IMR-90 (cell line): ENCODE results near the gene PITPNC1. TPM values are rescaled to one million over a fixed set of nuclear protein-coding genes. Genes with fewer than 3 reads are reported as not detected.
"Not testable (repeated sequence)": the region's sequence is repeated elsewhere in the genome, so short reads cannot be mapped to it uniquely, and the experiment has no call there.

Experiments used
- ATAC-seq: fragments of 200-7000 bp; cut with Tn5 transposase; 2 replicates; pipeline ENCODE4 v1.9.1; 2020; ENCODE audit warnings: low read depth, mild to moderate bottlenecking, moderate library complexity
- BruUV-seq: library from RNA; stranded (reverse); fragments of 400-500 nt; replicated peaks from 2 replicates; lab custom pipeline; 2021; lab: Mats Ljungman, UMichigan
- CTCF ChIA-PET: fragments of 300-600 bp; formaldehyde crosslinking; extraction: SDS; loops from one replicate; lab custom pipeline; 2021; ENCODE audit warnings: antibody characterized with exemption; lab: Yijun Ruan, JAX
- POLR2A ChIA-PET: fragments of 300-600 bp; sonication (Branson Sonifier 250); formaldehyde crosslinking; loops from one replicate; lab custom pipeline; 2022; ENCODE audit warnings: antibody characterized with exemption; ENCODE audit not compliant: unreplicated experiment; lab: Charles Lee
- DNase-seq: peaks from one replicate; pipeline ENCODE4 v3.0.0; 2013
- H2AFZ ChIP-seq: replicated peaks from 2 replicates; pipeline ENCODE3; 2013; ENCODE audit warnings: low read length, mild to moderate bottlenecking; ENCODE audit not compliant: poor library complexity
- H2AK5ac ChIP-seq: 2 replicates; pipeline ENCODE4 v1.6.1; 2013; ENCODE audit warnings: low read depth, low read length, inconsistent platforms
- H2AK9ac ChIP-seq: replicated peaks from 2 replicates; pipeline ENCODE3; 2013; ENCODE audit warnings: mild to moderate bottlenecking, low read depth, low read length, moderate library complexity; ENCODE audit not compliant: poor library complexity
- H2BK120ac ChIP-seq: 2 replicates; pipeline ENCODE4 v1.6.1; 2013; ENCODE audit warnings: low read depth, low read length, inconsistent platforms
- H2BK15ac ChIP-seq: 3 replicates; pipeline ENCODE4 v1.6.1; 2013; ENCODE audit warnings: low read depth, low read length, inconsistent platforms
- H2BK20ac ChIP-seq: 2 replicates; pipeline ENCODE4 v1.6.1; 2013; ENCODE audit warnings: low read depth, mild to moderate bottlenecking, inconsistent platforms, low read length, moderate library complexity
- H2BK5ac ChIP-seq: 2 replicates; pipeline ENCODE4 v1.6.1; 2013; ENCODE audit warnings: mild to moderate bottlenecking, low read depth, low read length, inconsistent platforms; ENCODE audit not compliant: poor library complexity, severe bottlenecking
- H3K14ac ChIP-seq: replicated peaks from 2 replicates; pipeline ENCODE4 v1.6.1; 2013; ENCODE audit warnings: low read depth, low read length, inconsistent platforms
- H3K18ac ChIP-seq: 2 replicates; pipeline ENCODE4 v1.6.1; 2013; ENCODE audit warnings: low read depth, low read length, control low read depth
- H3K23ac ChIP-seq: 2 replicates; pipeline ENCODE4 v1.6.1; 2013; ENCODE audit warnings: low read depth, low read length, inconsistent platforms
- H3K27ac ChIP-seq: 2 replicates; pipeline ENCODE4 v1.5.1; 2013; ENCODE audit warnings: mild to moderate bottlenecking, control low read depth, low read length; ENCODE audit not compliant: insufficient read depth
- H3K27me3 ChIP-seq: 2 replicates; pipeline ENCODE4 v1.6.1; 2013; ENCODE audit warnings: low read length; ENCODE audit not compliant: control insufficient read depth, insufficient read depth
- H3K36me3 ChIP-seq: 2 replicates; pipeline ENCODE4 v1.6.1; 2013; ENCODE audit warnings: low read length, mixed read lengths; ENCODE audit not compliant: control insufficient read depth, insufficient read depth
- H3K4ac ChIP-seq: 2 replicates; pipeline ENCODE4 v1.6.1; 2013; ENCODE audit warnings: low read depth, low read length, inconsistent platforms
- H3K4me1 ChIP-seq: 2 replicates; pipeline ENCODE4 v1.6.1; 2013; ENCODE audit warnings: low read length, mixed read lengths; ENCODE audit not compliant: control insufficient read depth, insufficient read depth
- H3K4me2 ChIP-seq: 2 replicates; pipeline ENCODE4 v1.6.1; 2013; ENCODE audit warnings: low read depth, mild to moderate bottlenecking, control low read depth, low read length, moderate library complexity
- H3K4me3 ChIP-seq: 2 replicates; pipeline ENCODE4 v1.5.1; 2013; ENCODE audit warnings: low read depth, mild to moderate bottlenecking, control low read depth, low read length, moderate library complexity; ENCODE audit not compliant: insufficient read depth
- H3K56ac ChIP-seq: 2 replicates; pipeline ENCODE4 v1.6.1; 2013; ENCODE audit warnings: low read length, inconsistent platforms; ENCODE audit not compliant: insufficient read depth; ENCODE audit errors: extremely low read depth
- H3K79me1 ChIP-seq, 2 experiments: 2 replicates each; pipeline ENCODE4 v1.6.1; 2013; ENCODE audit warnings: low read length in 2 of 2, inconsistent platforms in 1 of 2, low read depth in 1 of 2
- H3K9ac ChIP-seq: 2 replicates; pipeline ENCODE4 v1.6.1; 2013; ENCODE audit warnings: low read depth, low read length, control low read depth
- H3K9me1 ChIP-seq: 2 replicates; pipeline ENCODE4 v1.6.1; 2013; ENCODE audit warnings: low read length, inconsistent platforms; ENCODE audit not compliant: insufficient read depth
- H3K9me3 ChIP-seq: 2 replicates; pipeline ENCODE4 v1.6.1; 2013; ENCODE audit warnings: low read length; ENCODE audit not compliant: control insufficient read depth, insufficient read depth
- H4K20me1 ChIP-seq: 2 replicates; pipeline ENCODE4 v1.6.1; 2013; ENCODE audit warnings: low read length, inconsistent platforms; ENCODE audit not compliant: insufficient read depth
- H4K5ac ChIP-seq: 2 replicates; pipeline ENCODE4 v1.6.1; 2013; ENCODE audit warnings: mild to moderate bottlenecking, low read depth, low read length, control low read depth
- H4K8ac ChIP-seq, 2 experiments: 2 replicates each; pipeline ENCODE4 v1.6.1; 2013; ENCODE audit warnings: low read depth in 2 of 2, low read length in 2 of 2, control low read depth in 1 of 2, inconsistent platforms in 1 of 2
- H4K91ac ChIP-seq: 2 replicates; pipeline ENCODE4 v1.6.1; 2013; ENCODE audit warnings: low read depth, low read length, inconsistent platforms; ENCODE audit not compliant: insufficient read depth
- BHLHE40 ChIP-seq: fragments of 150-350 bp; IDR thresholded peaks from 2 replicates; pipeline ENCODE4 v1.6.1; 2016; ENCODE audit warnings: mild to moderate bottlenecking, low read depth, low read length
- CTCF ChIP-seq: conservative IDR thresholded peaks from 2 replicates; pipeline ENCODE4 v1.5.1; 2012; ENCODE audit warnings: mild to moderate bottlenecking, low read depth, low read length, improper control_type of control experiment
- MXI1 ChIP-seq: IDR thresholded peaks from 2 replicates; pipeline ENCODE4 v1.6.1; 2012; ENCODE audit warnings: low read depth, mild to moderate bottlenecking, low read length, moderate library complexity, borderline replicate concordance
- POLR2A ChIP-seq: IDR thresholded peaks from 2 replicates; pipeline ENCODE4 v1.6.1; 2012; ENCODE audit warnings: mild to moderate bottlenecking, low read depth, low read length
- RAD21 ChIP-seq: IDR thresholded peaks from 2 replicates; pipeline ENCODE4 v1.6.1; 2012; ENCODE audit warnings: low read length, improper control_type of control experiment
- RCOR1 ChIP-seq: IDR thresholded peaks from 2 replicates; pipeline ENCODE4 v1.6.1; 2012; ENCODE audit warnings: mild to moderate bottlenecking, low read length, improper control_type of control experiment; ENCODE audit not compliant: insufficient replicate concordance
- RFX5 ChIP-seq: IDR thresholded peaks from 2 replicates; pipeline ENCODE4 v1.8.0; 2012; ENCODE audit warnings: low read depth, mild to moderate bottlenecking, low read length, moderate library complexity
- SMC3 ChIP-seq: fragments of 150-350 bp; IDR thresholded peaks from 2 replicates; pipeline ENCODE4 v1.6.1; 2016; ENCODE audit warnings: low read depth, mild to moderate bottlenecking, antibody characterized with exemption, low read length, moderate library complexity
- WGBS, 2 experiments: methylation state at CpG; one replicate each; pipeline versions ENCODE4 v1.1.5 to v1.1.7; 2013; ENCODE audit warnings: missing lambda C conversion rate in 2 of 2; ENCODE audit not compliant: insufficient read length in 1 of 2; ENCODE audit errors: extremely low coverage in 2 of 2; 5-methylcytosine and 5-hydroxymethylcytosine counted together
- dilution Hi-C: fragments of 300-500 bp; cut with HindIII; formaldehyde crosslinking; loops from one replicate; pipeline ENCODE4 v1.14.3; 2018; ENCODE audit warnings: low sequenced_read_pairs; ENCODE audit not compliant: unreplicated experiment
- in situ Hi-C: fragments of 300-500 bp; cut with MboI; formaldehyde crosslinking; loops from 3 replicates; pipeline ENCODE4 v1.14.3; 2019; ENCODE audit warnings: low sequenced_read_pairs, inconsistent platforms, mixed read lengths
- intact Hi-C: fragments of 100-400 bp; cut with micrococcal nuclease; formaldehyde crosslinking; loops from 2 replicates; pipeline ENCODE4 v1.10.0; 2022
- polyA plus RNA-seq, 3 experiments: library from polyadenylated mRNA; depleted of rRNA; stranded (reverse); fragments of >200 nt; gene quantifications; 2 replicates each; pipeline ENCODE4 v1.2.3, GENCODE V29; 2012; ENCODE audit warnings: low replicate concordance in 1 of 3
- total RNA-seq: library from RNA; depleted of rRNA; stranded (reverse); fragments of >200 nt; gene quantifications from 2 replicates; pipeline ENCODE4 v1.2.3, GENCODE V29; 2012

PITPNC1 gene
- total and polyA plus RNA-seq, 2 of the 4 experiments (the other 2 are of a cell fraction), result 4.1 TPM

GRCh38 chr17:67629971-67630320 lies 252.9 kb downstream of the PITPNC1 start:
- H3K23ac ChIP-seq, result no peak overlapping the region
- H3K9me3 ChIP-seq, result no peaks in the 10 kb centered on the region
- peaks cover 0 to 6% of the 10 kb centered on the region in 2 experiments; a peak in 1 of 4 replicates for H3K79me1 ChIP-seq
- dilution Hi-C loops (no loop called here), in situ Hi-C loops (no loop called here), intact Hi-C loops (loop anchor here (1.0 to 2.0 kb wide), 2 partner anchors 244 to 253 kb away; partner anchors contain the start of gene PITPNC1)
- H2BK120ac ChIP-seq, result no peak overlapping the region
- H3K27ac ChIP-seq, result no peak overlapping the region
- no peak overlapping the region for H2BK5ac ChIP-seq
- no peak overlapping the region for H3K18ac ChIP-seq
- DNase-seq (peak; percentile 75), ATAC-seq (peak; percentile 91)
- no peak overlapping the region for H2AFZ ChIP-seq
- ChIA-PET CTCF (interaction anchor here (1.9 kb wide), 1 partner anchor 256 kb away, joined by 5 read pairs; no protein-coding TSS in a partner anchor), POLR2A (no interaction called here)
- H4K5ac ChIP-seq, result no peak overlapping the region
- H4K8ac ChIP-seq, result no peak overlapping the region
- no peak overlapping the region for H3K4me3 ChIP-seq
- H2BK15ac ChIP-seq, result no peak overlapping the region
- H3K14ac ChIP-seq, result 0 out of 2 replicates have a peak overlapping the region, but pooled peaks have one; percentile 16
- H3K27me3 ChIP-seq, result no peaks in the 10 kb centered on the region
- no peak overlapping the region for H2AK5ac ChIP-seq
- no peak overlapping the region for H2AK9ac ChIP-seq
- no peak overlapping the region for H3K4ac ChIP-seq
- H4K91ac ChIP-seq, result no peak overlapping the region
- H2BK20ac ChIP-seq, result no peak overlapping the region
- no peaks in the 10 kb centered on the region for H4K20me1 ChIP-seq
- H3K9me1 ChIP-seq, result no peaks in the 10 kb centered on the region
- H3K4me1 ChIP-seq, result no peaks in the 10 kb centered on the region
- TF ChIP-seq SMC3, result peak; percentile 64
- TF ChIP-seq RAD21, result peak; percentile 64
- TF ChIP-seq POLR2A, result no peak
- TF ChIP-seq RFX5, result no peak
- TF ChIP-seq BHLHE40, result no peak
- TF ChIP-seq RCOR1, result no peak
- peak; percentile 62 for TF ChIP-seq CTCF
- TF ChIP-seq MXI1, result no peak
- no peak overlapping the region for H3K4me2 ChIP-seq
- H3K36me3 ChIP-seq, result peaks cover 6% of the 10 kb centered on the region
- no peak overlapping the region for H3K9ac ChIP-seq
- BruUV-seq, result no TSS peak
- no peak overlapping the region for H3K56ac ChIP-seq
- WGBS, 2 experiments, result no CpG with 5 or more reads among the region's 4 CpGs

- H2BK5ac ChIP-seq, H2BK15ac ChIP-seq, H4K20me1 ChIP-seq, H3K9me1 ChIP-seq, H2AFZ ChIP-seq, H3K4me1 ChIP-seq, ATAC-seq, BruUV-seq, H3K14ac ChIP-seq, H3K4ac ChIP-seq, H3K4me2 ChIP-seq, H3K9ac ChIP-seq, H3K23ac ChIP-seq, H3K27ac ChIP-seq, dilution Hi-C loops, H4K5ac ChIP-seq, H2AK5ac ChIP-seq, H2BK120ac ChIP-seq, in situ Hi-C loops, H3K27me3 ChIP-seq, H3K56ac ChIP-seq, H3K36me3 ChIP-seq, H2BK20ac ChIP-seq, H3K18ac ChIP-seq, H4K8ac ChIP-seq, H3K79me1 ChIP-seq, H3K9me3 ChIP-seq, H3K4me3 ChIP-seq, H2AK9ac ChIP-seq, H4K91ac ChIP-seq, DNase-seq: not testable (repeated sequence)
- CTCF ChIA-PET, result interaction anchor here (1.9 kb wide), 1 partner anchor 256 kb away, joined by 5 read pairs; no protein-coding TSS in a partner anchor
- WGBS, 2 experiments, result no CpG with 5 or more reads among the region's 7 CpGs
- POLR2A ChIA-PET, result interaction anchor here (0.7 kb wide), 1 partner anchor 36 kb away, joined by 3 read pairs; no protein-coding TSS in a partner anchor
- intact Hi-C loops, result loop anchor here (1.0 to 2.0 kb wide), 2 partner anchors 245 to 254 kb away; partner anchors contain the start of gene PITPNC1
Measured at GRCh38 chr17:67630836-67631235, 253.8 kb downstream of the PITPNC1 start.
